Tibial nerve (tissue), 4 donors: ENCODE measurements around the gene KATNAL2.
"Not testable (repeated sequence)": the region's sequence is repeated elsewhere in the genome, so short reads cannot be mapped to it uniquely, and the experiment has no call there.

ENCODE experiments used
- CTCF ChIP-seq, 5 experiments: fragments of 200-600 bp in 3 of 5; fragments of 450-650 bp in 2 of 5; sonication (generic) in 3 of 5; IDR thresholded peaks; one replicate each; pipeline ENCODE4 v1.5.1; 2016 to 2019; ENCODE audit warnings: antibody characterized with exemption in 5 of 5, mild to moderate bottlenecking in 3 of 5, moderate library complexity in 2 of 5
- EP300 ChIP-seq, 2 donors: sonication (generic); formaldehyde crosslinking; IDR thresholded peaks; one replicate each; pipeline ENCODE4 v1.6.1; 2017; ENCODE audit warnings: antibody characterized with exemption in 2 of 2, mild to moderate bottlenecking in 1 of 2
- POLR2A ChIP-seq, 2 donors: fragments of 450-650 bp; IDR thresholded peaks; one replicate each; pipeline ENCODE4 v1.6.1; 2017; ENCODE audit warnings: antibody characterized with exemption in 2 of 2, mild to moderate bottlenecking in 2 of 2, moderate library complexity in 2 of 2

GRCh38 chr18:46963656-46964578, 46.5 kb downstream of the KATNAL2 start:
- TF ChIP-seq CTCF, POLR2A, EP300 (IDR thresholded peaks at IDR 0.05): not testable (repeated sequence)
